PFSK-1 (cell line): ENCODE data around the gene CELF4.

Experiments
- TAF1 ChIP-seq: IDR thresholded peaks from 2 replicates; pipeline ENCODE4 v1.6.1; 2012; ENCODE audit warnings: low read length, control low read depth, borderline replicate concordance; ENCODE audit not compliant: insufficient read depth
- TF ChIP-seq, protein P1 (sequence below), 2 experiments: IDR thresholded peaks; 2 replicates each; pipeline versions ENCODE4 v1.6.1 to v1.8.0; 2011 to 2012; ENCODE audit warnings: low read depth in 2 of 2, low read length in 2 of 2, control low read depth in 1 of 2, inconsistent platforms in 1 of 2, mild to moderate bottlenecking in 1 of 2, moderate library complexity in 1 of 2; ENCODE audit not compliant: insufficient read depth in 1 of 2

GRCh38 chr18:37578886-37579513, 13.4 kb upstream of the CELF4 start:
- TF ChIP-seq, protein P1, sequence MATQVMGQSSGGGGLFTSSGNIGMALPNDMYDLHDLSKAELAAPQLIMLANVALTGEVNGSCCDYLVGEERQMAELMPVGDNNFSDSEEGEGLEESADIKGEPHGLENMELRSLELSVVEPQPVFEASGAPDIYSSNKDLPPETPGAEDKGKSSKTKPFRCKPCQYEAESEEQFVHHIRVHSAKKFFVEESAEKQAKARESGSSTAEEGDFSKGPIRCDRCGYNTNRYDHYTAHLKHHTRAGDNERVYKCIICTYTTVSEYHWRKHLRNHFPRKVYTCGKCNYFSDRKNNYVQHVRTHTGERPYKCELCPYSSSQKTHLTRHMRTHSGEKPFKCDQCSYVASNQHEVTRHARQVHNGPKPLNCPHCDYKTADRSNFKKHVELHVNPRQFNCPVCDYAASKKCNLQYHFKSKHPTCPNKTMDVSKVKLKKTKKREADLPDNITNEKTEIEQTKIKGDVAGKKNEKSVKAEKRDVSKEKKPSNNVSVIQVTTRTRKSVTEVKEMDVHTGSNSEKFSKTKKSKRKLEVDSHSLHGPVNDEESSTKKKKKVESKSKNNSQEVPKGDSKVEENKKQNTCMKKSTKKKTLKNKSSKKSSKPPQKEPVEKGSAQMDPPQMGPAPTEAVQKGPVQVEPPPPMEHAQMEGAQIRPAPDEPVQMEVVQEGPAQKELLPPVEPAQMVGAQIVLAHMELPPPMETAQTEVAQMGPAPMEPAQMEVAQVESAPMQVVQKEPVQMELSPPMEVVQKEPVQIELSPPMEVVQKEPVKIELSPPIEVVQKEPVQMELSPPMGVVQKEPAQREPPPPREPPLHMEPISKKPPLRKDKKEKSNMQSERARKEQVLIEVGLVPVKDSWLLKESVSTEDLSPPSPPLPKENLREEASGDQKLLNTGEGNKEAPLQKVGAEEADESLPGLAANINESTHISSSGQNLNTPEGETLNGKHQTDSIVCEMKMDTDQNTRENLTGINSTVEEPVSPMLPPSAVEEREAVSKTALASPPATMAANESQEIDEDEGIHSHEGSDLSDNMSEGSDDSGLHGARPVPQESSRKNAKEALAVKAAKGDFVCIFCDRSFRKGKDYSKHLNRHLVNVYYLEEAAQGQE (IDR thresholded peaks at IDR 0.05; ENCODE audit: insufficient read depth in 1 of 2, low read depth in 2 of 2, low read length in 2 of 2) = no peak
- TF ChIP-seq TAF1 = no peak
